ENCODE measurements around the gene NKX2-2.

The NKX2-2 gene

DNA sequence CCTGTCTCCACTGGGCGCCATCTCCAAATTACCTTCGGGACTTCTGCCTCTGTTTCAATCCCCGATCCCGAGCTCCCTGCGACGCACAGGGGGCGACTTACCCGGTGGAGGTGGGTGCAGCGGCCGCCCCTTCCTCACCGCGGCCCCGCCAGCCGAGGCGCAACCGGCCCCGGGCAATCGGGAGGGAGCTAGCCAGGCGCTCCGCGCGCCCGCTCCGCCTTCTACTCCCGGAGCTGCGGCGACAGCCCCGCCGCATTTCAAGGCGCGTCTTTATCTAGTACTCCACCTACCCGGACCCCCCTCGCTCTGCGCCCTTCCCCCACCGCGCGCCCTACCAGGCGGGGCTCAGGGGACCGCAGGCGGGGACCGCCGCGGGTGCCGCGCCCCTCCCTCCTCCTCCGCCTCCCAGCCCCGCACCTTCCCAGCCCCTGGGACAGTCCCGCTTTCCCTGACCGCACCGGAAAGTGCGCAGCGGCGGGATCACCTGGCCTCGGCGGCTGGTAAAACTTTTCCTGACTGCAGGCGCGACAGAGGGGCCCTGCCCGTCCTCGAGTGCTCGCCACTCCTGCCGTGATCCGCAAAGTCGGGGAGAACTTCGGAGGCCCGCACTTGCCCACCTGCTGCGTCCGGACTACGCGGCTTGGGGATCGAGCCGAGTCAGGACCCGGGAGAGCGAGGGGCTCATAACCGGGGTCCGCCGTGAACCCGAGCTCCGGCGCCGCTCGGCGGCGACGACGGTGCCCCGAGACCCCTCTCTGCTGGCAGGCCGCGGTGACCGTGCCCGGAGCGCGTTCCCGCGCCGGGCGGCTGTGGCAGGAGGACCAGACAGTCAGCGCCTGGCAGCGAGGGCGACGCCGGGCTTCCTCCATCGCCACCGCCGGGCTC lies 8.0 kb upstream of the NKX2-2 start:
- DNase-seq = no peak

DNA sequence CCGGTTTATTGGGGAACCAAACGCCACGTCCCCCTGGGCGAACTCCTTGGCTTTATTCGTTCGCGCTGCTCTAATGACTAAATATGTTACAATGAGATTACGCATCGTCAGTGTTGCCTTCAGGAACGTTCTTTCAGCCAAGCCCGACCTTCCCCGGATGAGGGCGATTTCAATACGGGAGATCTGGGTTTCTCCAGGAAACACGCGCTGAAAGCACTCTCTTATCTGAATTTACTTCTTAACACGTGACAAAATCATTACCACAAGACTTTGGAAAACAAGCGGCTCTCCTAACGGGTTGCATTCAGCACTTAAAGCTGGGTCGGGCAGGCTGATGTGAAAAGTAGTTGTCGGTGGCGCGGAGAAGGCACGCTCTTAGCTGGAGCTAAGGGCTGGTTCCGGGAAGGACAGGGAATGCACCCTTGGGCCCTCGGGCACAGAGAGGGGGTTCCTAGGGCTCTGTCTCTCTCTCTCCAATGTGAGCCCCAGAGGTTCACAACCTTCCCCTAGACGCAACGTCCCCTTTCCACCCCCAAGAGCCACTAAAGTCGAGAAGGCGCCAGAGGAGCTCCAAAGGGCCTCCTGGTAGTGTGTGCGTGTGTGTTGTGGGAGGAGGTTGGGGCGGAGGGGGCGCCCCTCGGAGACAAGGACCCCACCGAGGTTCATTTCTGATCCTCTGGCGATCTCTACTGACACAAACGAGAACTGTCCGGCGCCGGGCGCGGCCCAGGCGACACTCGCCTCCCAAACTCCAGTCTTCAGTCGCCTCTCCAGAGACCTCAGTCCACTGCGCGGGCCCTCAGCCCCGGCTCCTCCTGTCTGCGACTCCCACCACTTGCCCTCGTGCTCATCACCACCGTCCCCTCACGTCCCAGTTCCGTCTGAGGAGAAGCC lies 7.1 kb upstream of the NKX2-2 start:
- DNase-seq = no peak

DNA sequence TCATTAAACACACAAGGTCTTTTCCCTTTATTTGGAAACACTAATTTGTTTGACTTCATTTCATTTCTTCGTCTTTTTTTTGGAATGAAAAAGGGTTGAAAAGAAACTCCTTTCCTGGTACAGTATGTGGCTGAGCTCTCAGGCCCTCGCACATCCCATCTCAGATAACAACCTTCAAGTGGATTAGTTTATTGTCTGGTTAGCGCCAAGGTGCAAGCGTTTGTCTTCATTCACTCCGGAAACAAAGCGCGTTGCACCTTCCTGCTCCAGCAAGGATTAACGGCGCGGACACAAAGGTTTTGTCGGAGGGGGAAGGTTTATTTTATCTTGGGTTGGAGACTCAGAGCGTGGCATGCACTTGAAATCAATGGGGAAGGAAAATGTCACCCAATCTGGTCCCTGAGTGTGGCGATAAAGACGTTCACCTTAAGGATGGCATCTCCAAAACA lies 5.3 kb upstream of the NKX2-2 start:
- no peak for DNase-seq

DNA sequence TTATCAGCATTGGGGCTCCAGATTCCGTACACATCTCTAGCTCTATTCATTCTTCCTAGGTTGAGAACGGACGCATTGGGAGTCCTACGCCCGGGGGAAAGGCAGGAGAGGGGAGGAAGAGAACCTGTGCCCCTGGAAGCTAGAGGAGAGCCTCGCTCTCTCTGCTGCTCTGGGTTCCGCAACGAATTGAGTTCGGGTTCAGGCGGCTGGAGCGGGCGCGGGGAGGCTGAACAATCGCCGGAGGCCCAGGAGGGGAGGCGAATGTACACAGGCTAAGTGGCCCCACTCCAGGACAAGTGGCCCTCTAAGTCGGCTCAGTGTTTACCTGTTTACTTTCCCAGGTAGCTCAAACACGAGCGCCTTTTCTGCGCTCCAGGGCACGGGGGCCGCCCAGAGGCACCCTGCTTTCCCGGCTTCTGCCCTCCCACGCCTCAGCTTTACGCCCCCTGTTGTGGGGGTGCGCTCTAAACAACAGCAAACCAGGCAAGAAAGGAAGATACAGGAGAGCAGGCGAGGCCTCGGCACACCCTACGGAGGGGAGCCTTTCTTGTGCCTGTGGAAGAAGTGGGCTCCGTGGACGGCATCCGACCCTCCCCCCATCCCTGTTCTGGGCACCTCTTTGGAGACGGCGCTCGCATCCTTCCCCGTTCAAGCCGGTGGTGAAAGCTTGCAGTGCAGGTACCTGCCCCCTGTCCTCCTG lies 4.6 kb upstream of the NKX2-2 start:
- no peak for DNase-seq

DNA sequence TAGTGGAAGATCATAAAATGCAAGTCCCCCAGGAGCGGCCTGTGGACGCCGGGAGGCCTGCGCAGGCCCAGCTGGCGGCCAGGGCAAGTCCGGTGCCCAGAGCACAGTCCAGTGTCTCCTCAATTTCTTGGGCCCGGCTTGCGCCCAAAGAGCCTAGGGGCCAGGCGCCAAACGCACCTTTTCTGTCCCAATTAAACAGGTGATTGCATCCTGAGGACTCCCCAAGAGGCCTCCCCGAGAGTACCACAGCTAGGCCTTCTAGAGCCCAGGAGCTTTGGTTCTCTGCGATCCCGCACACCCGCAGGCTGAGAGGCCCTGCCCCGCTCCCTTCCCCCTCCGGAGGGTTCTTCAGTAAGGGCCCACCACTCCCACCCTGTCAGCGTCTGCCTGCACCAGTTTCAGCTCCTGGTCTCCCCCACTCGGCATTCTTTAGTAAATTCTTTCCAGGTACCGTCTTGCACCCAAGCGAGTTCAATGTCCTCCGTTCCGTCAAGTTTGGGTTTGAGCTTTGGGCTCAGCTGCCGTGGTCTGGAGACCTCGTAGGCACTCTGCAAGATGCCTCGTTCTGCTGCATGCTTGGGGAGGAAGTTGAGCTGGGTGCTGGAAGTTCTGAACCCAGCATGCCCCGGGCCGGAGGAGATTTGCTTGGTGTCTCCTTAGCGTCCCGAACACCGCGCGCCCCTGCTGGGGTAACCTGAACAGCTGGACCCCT lies 3.9 kb upstream of the NKX2-2 start:
- DNase-seq = no peak

DNA sequence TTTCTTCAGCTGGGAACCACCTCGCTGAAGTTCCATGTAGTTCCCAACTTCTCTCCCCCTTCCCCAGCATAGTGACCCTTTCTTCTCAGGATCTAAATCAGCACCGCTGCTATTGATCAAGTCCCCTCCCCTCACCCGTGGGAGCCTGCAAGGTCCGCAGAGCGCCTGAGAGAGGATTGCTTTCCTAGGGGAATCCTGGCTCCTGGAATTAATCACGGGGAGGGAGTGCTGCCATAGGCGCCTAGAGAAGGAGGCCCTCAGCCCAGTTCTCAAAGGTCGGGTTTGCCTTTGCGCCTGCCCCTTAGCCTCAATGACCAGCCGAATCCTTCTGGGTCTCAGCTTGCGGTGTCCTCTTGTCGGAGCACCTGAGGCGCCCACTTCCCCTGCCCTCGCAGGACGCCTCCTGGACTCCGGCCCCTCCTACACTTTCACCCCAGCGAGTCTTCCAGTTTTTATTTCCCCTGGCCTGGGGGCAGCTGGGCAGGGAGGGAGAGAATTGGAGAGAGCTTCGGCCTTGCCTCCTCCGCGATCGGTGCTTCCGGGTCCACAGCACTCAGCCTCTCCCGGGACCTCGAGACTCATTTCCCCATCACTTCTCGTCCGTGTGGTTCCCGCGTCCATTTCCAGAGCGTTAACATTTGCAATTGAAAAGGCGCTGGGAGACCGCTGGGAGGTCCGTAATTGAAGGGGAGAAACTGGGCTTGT lies 3.1 kb upstream of the NKX2-2 start:
- no peak for DNase-seq

DNA sequence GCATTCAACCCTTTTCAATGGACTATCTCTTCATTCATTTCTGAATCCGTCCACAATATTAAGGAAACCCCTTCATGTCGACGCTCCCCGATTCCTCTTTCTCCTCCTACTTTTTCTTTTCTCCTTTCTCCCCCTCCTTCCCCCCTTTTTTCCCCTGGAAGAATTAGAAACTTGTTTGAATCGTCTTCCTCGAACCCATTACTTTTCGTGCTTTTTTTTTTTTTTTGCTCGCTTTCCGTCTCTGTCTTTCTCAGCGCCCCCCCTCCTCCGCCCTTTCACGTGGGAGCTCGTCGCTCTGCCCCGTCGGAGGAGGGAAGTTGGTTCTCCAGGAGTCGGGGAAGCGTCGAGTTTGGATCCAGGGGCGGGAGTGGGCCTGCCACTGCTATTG lies 2.3 kb upstream of the NKX2-2 start:
- DNase-seq = no peak

DNA sequence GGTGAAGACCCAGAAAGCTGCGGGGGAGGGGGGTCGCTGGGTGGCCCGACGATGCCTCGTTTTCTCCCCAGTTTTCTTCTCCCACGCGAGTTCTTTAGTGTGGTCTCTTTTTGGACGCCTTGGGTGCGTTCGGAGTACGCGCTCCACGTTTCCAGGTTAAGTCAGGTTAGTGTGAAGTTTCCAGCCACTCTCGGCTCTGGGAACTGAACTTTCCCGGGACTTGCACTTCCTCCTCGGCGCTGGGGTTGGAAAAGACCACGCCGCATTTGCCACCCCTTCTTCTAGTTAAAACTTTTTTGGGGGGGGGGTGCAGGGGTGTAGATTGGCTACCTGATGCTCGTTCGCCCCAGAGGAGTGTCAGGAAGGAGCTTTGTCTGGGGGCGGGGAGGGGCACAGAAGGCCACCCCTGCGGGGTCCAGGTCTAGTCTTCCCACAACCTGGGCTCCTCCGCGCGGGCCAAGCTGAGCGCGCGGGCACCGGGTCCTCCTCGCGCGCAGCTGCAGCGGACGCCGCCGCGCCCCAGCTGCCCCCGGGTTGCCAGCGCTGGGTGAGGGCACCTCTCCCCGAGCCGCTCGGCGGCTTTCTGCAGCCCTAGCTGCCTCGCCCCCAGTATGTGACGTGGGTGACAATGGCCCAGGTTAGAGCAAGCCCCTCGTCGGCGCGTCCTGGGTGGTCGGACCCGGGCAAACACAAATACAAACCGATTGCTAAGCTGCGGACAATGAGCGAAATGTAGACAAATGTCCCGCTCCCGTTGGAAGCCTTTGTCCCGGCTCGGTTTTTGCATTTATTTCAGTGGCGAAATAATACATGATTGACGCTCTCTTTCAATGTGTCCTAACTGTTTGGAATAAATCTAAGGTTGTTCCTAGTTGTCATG lies 1.7 kb upstream of the NKX2-2 start:
- no peak for DNase-seq

DNA sequence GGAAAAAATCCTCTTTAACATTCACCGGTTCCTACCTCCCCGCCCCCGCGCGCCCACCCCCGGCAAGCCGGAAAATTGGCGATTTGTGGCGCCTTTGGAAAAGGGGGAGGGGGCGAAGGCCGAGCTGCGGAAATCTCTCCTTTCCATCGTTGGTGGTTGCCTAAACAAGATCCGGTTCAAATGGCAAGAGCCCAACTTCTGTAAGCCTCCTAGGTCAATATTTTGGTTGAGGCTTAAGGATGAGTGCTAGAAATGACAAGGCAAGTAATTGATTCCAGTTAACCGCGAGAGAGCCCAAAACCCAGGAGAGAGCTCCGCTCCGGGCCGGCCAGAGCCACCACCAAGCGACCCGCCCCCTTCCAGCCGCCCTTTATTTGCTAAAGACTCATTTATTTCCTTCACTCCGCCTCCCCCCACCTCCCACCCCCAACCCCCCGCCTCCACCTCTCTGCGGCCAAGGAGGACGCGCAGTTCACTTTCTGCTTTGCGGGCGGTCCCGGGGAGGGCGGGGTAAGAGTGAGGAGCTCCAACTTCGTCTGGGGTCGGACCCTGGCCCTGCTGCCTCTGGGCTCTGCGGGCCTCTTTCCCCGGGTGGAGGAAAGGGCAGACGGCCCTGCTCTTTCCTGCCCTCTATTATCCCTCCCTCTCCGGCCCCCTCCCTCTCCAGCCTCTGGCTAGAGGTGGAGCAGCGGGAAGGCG lies 838 bp upstream of the NKX2-2 start:
- DNase-seq = no peak

DNA sequence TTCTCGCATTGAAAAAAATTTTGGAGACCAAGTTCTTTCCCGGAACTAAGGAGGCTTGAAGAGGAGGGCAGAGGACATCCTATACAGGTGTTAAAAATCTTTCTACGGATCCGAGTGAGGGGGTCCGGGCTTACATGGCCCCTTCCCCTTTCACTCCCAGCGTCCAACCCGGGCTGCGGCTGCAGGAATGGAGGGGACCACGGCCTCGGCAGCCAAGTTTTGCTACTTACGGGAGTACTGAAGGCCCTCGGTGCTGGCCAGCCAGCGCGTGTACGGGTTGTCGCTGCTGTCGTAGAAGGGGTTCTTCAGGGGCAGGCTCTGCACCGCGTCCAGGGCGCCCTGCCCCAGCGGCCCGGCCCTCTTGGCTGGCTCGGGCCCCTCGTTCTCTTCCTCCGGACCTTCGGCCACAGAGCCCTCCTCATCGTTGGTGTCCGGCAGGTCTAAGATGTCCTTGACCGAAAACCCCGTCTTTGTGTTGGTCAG lies 642 bp downstream of the NKX2-2 start:
- DNase-seq = no peak

DNA sequence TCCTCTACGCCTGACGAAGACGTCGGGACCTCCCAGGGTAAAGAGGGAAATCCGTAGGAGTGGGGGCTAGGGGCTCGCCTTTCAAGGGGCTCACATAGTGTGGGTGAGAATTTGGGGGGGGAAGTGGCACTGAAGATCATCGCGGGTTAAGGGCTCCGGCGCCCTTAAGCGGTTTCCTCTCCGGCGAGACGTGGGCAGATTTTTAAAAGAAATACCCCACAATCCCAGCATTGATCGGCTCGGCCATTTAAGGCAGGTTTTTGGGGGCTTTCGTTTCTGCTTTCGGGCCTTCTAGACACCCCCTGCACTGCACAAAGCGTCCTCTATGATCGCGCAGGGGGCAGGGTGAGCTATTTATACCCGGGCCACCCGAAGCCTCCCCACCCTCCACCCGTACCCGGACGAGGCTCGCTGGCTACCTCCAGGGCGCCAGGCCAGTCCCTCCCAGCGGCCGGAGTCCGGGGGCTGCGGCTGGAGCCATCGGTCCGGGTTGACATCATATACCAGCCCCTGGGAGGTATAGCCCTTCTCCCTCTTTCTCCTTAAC lies 1.2 kb downstream of the NKX2-2 start:
- no peak for DNase-seq

DNA sequence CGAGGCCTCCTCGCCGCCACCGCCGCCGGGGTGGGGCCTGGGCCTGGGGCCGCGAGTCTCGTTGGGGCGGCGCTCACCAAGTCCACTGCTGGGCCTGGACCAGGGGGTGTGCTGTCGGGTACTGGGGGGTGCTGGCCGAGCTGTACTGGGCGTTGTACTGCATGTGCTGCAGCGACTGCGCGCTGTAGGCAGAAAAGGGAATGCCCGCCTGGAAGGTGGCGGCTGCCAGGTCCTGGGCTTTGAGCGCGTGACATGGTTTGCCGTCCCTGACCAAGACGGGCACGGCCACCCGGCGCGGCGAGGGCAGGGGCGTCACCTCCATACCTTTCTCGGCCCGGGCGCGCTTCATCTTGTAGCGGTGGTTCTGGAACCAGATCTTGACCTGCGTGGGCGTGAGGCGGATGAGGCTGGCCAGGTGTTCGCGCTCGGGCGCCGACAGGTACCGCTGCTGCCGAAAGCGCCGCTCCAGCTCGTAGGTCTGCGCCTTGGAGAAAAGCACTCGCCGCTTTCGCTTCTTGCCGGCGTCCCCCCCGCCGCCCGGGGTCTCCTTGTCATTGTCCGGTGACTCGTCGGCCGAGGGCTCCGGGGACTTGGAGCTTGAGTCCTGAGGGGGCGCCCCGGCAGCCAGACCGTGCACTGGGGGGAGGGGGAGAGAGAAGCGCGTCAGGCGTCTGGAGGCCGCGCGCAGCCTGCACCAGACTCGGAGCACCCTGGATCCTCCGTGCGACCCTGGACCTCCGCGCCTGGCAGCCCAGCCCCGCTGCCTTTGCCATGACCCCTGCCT lies 1.8 kb downstream of the NKX2-2 start:
- no peak for DNase-seq

DNA sequence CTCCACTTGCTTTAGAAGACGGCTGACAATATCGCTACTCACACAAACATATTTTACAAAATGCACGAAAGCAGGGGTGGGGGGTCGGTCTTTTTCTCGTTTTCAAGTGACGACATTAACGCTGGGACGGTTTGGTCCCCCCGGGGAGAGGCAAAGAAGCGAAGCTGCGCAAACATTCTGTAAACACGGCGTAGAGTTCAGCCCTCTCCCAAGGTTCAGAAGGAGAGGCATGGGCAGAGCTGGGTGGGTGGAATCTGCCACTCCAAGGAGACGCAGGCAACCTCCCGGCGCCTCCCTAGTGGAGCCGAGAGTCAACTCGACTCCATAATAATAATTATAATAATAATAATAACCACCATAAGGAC lies 2.4 kb downstream of the NKX2-2 start:
- DNase-seq = no peak

DNA sequence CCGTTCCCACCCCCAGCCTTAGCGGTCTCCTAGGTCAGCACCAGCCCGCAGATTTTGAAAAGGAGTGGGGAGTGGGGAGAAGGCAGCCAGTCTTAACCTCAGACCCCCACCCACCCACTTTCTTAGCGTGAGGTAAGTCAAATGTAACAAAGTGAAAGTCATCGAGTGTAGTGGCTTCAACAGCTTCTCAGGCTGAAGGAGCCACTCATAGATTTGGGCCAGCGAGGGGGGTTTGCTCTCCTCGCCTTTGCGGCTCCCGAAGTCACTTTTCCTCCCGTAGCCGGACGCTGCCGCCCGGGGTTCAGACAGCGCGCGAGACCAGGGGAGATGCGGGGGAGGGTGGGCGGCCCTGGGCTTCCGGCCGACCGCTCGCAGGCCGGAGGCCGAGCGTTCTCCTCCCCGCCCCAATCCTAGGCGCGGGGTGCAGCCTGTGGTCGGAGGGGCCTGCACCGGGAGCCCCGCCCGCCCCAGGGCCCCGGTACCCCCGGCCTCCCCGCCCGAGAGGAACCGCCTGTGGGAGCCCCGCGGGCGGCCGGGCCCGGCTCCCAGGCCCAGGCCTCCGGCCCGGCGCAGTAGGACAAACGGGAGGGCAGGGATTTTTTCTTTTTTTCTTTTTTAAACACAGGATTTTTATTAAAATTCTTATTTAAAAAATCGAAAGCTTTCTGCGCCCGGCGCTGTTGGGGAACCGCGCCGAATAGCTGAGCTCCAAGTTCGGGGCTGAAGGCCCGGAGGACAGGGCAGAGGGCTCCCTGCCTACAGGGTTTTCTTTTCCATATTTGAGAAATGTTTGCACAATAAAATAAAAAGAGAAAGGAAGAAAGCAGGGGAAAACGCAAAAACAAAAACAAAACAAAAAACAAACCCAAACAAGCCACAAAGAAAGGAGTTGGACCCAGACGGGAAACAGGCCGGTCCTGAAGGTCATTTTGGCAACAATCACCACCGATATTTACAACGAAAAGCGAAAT lies 3.2 kb downstream of the NKX2-2 start:
- DNase-seq = no peak

DNA sequence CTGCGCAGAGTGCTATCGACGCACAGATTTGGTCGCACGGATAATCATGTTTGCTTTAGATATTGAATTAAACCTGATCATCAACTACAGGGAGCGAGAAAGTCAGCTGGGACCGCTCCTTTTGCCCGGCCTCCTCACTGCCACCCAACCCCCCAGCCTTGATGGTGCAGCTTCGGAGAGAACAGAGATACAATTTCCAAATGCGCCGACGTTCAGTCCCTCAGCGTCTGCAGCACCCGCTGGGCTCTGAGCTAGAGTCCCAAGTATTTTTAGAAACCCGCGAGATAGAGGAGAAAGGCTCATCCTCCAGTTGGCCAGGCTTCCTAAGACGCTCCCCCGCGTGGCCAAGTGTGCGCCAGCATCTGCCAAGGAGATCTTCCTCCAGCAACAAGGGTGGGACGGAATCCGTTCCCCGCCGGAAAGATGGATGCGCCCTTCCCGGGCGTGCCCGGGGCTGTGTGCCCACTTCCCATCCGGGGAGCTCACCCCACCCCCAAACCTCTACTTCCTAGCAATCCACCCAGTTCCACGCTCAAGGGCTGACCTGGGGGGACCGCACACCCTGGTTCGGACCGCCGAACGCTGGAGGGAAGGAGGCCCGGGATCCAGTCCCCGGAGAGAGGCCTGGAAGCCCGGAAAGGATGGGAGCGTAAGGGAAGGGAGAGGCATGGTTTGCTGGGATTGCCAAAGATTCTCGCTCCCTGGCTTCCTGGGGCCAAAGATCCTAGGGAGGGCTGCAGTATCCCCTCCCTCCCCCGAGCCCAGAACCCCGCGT lies 4.1 kb downstream of the NKX2-2 start:
- DNase-seq = no peak

DNA sequence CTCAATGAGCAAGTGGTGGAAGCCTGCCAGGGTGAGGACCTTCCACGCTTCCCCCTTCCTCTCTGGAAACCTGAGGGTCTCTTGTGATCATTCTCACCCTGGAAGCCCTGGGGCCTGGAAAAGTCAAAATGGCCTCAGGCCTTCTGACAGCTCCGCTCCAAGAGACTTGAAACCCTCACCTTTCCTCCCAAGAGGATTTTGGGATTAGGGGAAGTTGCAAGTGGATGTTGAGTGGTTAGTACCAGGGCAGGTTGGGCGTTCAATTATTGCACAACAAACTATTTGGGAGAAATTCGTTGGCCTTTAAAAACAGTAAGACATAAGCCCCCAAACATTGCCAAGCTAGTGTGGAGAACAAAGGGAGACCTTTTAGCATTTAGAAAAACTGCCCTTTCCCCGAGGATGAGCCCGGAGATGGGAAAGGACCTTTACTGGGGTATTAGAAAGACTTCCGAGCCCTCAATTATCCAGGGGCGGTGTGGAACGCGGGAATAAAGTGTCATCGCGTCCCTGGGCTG lies 4.7 kb downstream of the NKX2-2 start:
- no peak for DNase-seq

All from CD4-positive, alpha-beta T cell treated with Interleukin-15 for 1 hour (primary cell).